ENCODE measurements around the gene RPGR.
A peak's percentile ranks its signal among the peaks of the same experiment; 100 is the strongest.

The RPGR gene

DNA sequence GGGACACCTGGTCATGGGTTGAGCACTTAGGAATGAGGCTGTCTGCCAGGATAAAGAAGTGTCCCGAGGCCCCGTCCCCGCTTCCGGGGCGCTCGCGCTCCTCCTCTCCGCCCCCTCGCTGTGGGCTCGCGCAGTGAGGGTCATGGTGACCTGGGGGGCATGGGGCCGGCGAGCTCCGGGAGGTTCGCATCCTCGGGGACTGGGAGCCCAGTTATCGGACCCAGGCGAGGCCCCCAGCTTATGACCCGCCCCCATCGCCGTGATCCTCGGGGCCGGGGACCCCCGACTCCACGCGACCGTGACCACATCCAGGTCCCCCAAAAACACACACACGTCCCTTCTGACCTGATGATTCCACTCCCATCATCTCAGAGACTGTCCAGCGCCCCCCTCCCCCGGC is 71.3 kb downstream of the RPGR start:
- no peak for DNase-seq

GRCh38 chrX:38249965-38250364 is 77.3 kb downstream of the RPGR start:
- no peak for DNase-seq

- DNase-seq = no peak
These were observed 80.3 kb downstream of the RPGR start for GRCh38 chrX:38247051-38247450.

GRCh38 chrX:38240541-38240940 is 86.8 kb downstream of the RPGR start:
- DNase-seq = no peak

DNA sequence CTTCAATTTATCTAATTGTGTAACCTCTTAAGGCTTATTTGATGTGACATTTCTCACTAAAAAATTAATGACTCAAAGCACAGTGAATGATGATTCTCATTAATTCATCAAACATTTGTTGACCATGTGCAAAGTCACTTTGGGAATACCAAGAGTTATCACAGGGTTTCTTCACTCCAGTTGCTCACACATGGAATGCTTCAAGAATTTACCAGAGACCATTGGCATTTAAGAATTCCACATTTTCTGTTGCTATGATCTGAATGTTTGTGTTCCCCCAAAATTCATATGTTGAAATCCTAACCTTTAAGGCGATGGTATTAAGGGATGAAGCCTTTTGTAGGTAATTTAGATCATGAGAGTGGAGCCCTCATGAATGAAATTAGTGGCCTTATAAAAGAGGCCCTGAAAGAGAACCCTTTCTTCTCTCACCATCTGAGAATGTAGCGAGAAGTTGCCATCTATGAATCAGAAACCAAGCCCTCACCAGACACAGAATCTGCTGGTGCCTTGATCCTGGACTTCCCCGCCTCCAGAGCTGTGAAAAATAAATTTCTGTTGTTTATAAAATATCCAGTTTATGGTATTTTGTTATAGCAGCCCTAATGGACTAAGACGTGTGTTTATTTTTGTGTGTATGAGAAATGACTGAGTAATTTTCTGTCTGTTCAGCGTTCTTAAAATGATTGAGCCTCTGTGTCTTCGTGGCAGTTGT is 90.3 kb downstream of the RPGR start:
- no peak for DNase-seq

DNA sequence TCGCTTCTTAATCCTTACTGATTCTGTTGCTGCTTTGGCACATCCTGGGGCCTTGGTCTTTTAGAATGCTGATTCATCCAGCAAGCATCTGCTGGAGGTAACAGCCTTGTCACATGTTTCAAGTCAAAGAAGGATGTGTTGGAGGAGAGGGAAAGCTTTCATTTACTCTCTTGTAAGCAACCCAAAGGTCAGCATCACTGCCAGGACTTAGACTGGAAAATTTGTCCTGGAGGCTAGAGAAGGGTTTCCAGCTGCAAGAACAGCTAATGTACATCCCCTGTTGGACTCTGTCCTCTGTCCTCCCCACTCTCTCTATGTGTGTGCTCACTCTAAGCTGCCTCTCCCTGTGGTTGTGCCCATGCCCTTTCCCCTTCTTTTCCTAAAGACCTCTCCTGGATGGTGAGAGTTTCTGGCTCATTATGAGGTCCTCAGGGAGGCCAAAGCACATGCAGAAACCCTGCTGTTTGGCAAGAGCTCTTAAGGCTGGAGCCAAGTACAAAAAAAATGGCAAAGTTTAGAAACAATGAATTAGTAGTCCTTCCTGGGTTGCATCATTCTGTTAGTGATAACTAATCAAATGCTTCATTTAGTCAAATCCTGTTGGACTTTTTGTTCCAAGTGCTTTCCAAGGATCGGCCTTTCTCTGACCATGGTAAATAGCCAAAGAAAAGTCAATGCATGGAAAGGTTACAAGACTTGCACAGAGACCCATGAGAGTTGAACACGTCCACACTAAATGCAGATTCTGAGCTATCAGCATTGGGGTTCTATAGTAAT is 93.2 kb downstream of the RPGR start:
- DNase-seq = no peak

DNA sequence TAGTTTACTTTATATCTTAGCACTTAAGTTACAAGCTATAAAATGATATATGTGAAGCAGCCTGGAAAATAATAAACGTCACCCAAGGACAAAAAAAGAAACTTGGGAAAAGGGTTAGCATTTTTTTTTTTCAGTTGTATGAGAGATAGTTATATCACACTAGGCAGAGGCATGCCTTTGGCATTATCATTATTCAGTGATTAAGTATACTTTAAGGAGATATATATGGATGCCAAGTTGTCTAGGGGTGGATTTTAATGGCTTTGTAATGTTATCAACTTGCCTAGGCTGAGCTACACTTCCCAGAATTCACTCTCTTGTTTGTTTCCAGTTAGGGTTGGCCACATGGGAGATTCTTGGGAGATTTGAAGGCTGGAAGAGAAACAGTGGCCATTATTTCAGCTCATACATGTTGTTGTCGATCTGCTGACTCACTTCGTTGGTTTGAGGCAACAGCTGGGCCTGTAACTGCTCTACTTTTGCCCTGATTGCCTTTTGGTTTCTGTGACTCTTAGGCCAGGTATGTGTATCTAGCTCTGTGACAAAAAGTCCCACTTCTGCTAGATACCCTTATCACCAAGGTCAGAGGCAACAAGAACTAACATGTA is 95.1 kb downstream of the RPGR start:
- DNase-seq = no peak

DNA sequence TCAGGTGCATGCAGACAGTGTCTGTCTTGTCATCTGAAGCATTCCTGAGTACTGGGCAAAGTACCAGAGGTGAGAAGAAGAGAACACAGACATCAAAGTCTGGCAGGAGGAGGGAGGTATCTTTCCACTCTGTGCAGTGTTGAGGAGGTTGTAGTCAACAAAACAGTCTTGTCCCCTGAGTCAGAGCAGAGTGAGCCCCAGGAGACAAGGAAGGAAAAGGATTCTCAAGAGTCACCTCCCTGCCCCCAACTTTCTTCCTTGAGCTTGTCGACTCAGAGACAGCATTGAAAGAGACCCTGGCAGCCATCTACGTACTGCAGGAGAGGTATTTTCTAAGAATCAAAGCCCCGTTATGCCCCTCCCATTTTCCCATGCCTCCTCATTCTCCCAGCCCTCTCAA is 102.2 kb downstream of the RPGR start:
- no peak for DNase-seq

- no peak for DNase-seq
These were observed 103.1 kb downstream of the RPGR start for GRCh38 chrX:38224160-38224559.

DNA sequence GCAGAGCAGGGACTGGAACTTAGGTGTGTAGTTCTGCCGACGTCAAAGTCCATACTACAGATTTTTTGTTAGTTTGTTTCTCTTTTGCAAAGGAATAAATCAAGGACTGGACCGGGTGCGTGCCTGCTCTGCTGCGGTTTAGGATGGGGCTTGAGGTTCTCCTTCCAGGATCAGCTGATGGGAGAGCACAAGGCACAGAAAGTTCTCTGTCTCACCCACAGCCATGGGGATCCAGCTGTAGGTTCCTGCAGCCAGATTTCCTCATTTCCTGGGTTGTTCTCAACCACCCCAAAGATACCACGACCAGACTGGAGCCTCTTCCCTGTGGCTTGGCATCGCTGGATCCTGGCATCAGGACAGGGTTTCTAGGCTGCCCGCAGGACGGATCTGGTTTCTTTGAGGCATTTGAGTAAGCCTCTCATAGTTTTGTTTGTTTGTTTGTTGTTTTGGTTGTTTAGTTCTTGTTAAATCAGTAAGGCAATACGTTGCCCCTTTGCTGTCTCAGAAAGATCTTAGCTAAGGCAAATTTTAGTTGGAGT is 105.8 kb downstream of the RPGR start:
- no peak for DNase-seq

GRCh38 chrX:38220415-38221390 is 106.6 kb downstream of the RPGR start, which contains the start of gene SRPX:
SRPX (minus strand) TSS chrX:38220871; CDS start chrX:38220792, 79 bp downstream.
- no peak for DNase-seq

DNA sequence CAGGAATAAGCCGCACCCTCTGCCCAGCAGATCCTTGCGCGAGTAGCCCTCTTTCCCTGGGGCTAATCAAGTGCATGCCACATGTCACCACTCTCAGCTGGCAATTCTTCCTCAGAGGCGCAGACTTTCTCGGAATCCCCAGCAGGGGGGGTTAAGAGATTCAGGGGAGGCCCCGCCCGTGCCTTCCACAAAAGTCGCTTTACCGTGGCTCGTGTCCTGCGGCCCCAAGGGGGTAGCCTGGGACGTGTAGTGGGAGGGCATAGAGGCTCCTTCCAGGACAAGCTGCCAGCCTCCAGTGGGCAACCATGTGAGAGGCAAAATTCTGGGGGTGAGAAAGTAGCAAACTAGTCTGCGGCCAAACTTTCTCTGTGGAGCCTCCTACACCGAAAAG is 107.3 kb downstream of the RPGR start:
- peak; percentile 28 for DNase-seq

Data from stimulated activated CD8-positive, alpha-beta memory T cell treated with anti-CD3 and anti-CD28 coated beads, Interleukin-4, amount 100 ng/mL, for 48 hours (primary cell).